PC-9 (cell line): ENCODE results near the gene LTO1. TPM values are rescaled to one million over a fixed set of nuclear protein-coding genes. Genes with fewer than 3 reads are reported as not detected.

Source experiments
- Bru-seq: library from RNA; stranded (reverse); fragments of 400-500 nt; gene quantifications from one replicate; lab custom pipeline; 2021; lab: Mats Ljungman, UMichigan
- BruChase-seq, 2 experiments: library from RNA; stranded (reverse); fragments of 400-500 nt; gene quantifications; one replicate each; lab custom pipeline; 2021; lab: Mats Ljungman, UMichigan
- BruUV-seq: library from RNA; stranded (reverse); fragments of 400-500 nt; replicated peaks from 2 replicates; lab custom pipeline; 2021; lab: Mats Ljungman, UMichigan
- CTCF ChIA-PET: fragments of 300-600 bp; sonication (Branson Sonifier 250); formaldehyde crosslinking; loops from one replicate; lab custom pipeline; 2022; ENCODE audit warnings: antibody characterized with exemption; lab: Charles Lee
- POLR2A ChIA-PET: fragments of 300-600 bp; sonication (Branson Sonifier 250); formaldehyde crosslinking; loops from one replicate; lab custom pipeline; 2022; ENCODE audit warnings: antibody characterized with exemption; ENCODE audit not compliant: unreplicated experiment; lab: Charles Lee
- DNase-seq, 2 experiments: peaks; one replicate each; pipeline versions ENCODE4 v3.0.0 to v3.0.0-alpha.2; 2015 to 2022; ENCODE audit warnings: mixed read lengths in 1 of 2
- H2AFZ ChIP-seq: fragments of 200-600 bp; sonication (generic); 2 replicates; pipeline ENCODE4 v1.8.1; 2017; ENCODE audit warnings: antibody characterized with exemption
- H3F3A ChIP-seq: fragments of 200-600 bp; sonication (generic); 2 replicates; pipeline ENCODE4 v1.8.1; 2017; ENCODE audit warnings: antibody characterized with exemption, mild to moderate bottlenecking, low read depth; ENCODE audit not compliant: insufficient read depth
- H3K27ac ChIP-seq: fragments of 200-600 bp; sonication (generic); 2 replicates; pipeline ENCODE4 v1.6.1; 2016; ENCODE audit warnings: mixed run types
- H3K27me3 ChIP-seq: fragments of 200-600 bp; sonication (generic); 2 replicates; pipeline ENCODE4 v1.6.1; 2016; ENCODE audit warnings: low read depth, mixed run types; ENCODE audit not compliant: insufficient read depth
- H3K36me3 ChIP-seq: fragments of 200-600 bp; sonication (generic); 2 replicates; pipeline ENCODE4 v1.6.1; 2016; ENCODE audit warnings: low read depth, mixed run types
- H3K4me1 ChIP-seq: fragments of 200-600 bp; sonication (generic); replicated peaks from 2 replicates; pipeline ENCODE4 v1.6.1; 2016; ENCODE audit warnings: mixed run types; ENCODE audit not compliant: insufficient read depth
- H3K4me2 ChIP-seq: fragments of 200-600 bp; sonication (generic); 2 replicates; pipeline ENCODE4 v1.6.1; 2017; ENCODE audit warnings: mixed run types
- H3K4me3 ChIP-seq: fragments of 200-600 bp; sonication (generic); 2 replicates; pipeline ENCODE4 v1.6.1; 2016; ENCODE audit warnings: mixed run types
- H3K79me2 ChIP-seq: fragments of 200-600 bp; sonication (generic); 2 replicates; pipeline ENCODE4 v1.6.1; 2017; ENCODE audit warnings: low read depth, mixed run types
- H3K9me2 ChIP-seq: fragments of 200-600 bp; sonication (generic); 2 replicates; pipeline ENCODE4 v1.8.1; 2017; ENCODE audit warnings: mild to moderate bottlenecking; ENCODE audit not compliant: insufficient read depth
- H3K9me3 ChIP-seq: fragments of 200-600 bp; sonication (generic); 2 replicates; pipeline ENCODE4 v1.8.1; 2016; ENCODE audit warnings: low read depth; ENCODE audit not compliant: insufficient read depth
- H4K20me1 ChIP-seq: fragments of 200-600 bp; sonication (generic); 2 replicates; pipeline ENCODE4 v1.8.1; 2017; ENCODE audit not compliant: insufficient read depth
- CTCF ChIP-seq: fragments of 200-600 bp; sonication (generic); conservative IDR thresholded peaks from 2 replicates; pipeline ENCODE4 v1.6.1; 2017; ENCODE audit warnings: mixed run types, antibody characterized with exemption, mild to moderate bottlenecking, moderate library complexity
- EZH2 ChIP-seq: fragments of 200-600 bp; sonication (generic); IDR thresholded peaks from 2 replicates; pipeline ENCODE4 v1.8.0; 2017; ENCODE audit warnings: antibody characterized with exemption, low read depth
- intact Hi-C: fragments of 100-400 bp; cut with micrococcal nuclease; formaldehyde crosslinking; loops from one replicate; pipeline ENCODE4 v1.10.0; 2022; ENCODE audit not compliant: unreplicated experiment
- long read RNA-seq: library from polyadenylated mRNA; stranded (forward); transcript quantifications from one replicate; pipeline ENCODE4 v2.0.0, GENCODE V29; 2022
- total RNA-seq: library from RNA; stranded (reverse); gene quantifications from 2 replicates; pipeline ENCODE4 v1.2.3, GENCODE V29; 2021

The LTO1 gene
- total RNA-seq (41.1 and 50.3 TPM in 2 replicates), Bru-seq, nascent RNA (percentile 80 among the genes with signal in this experiment), BruChase-seq, experiment 1, labeled RNA remaining after a 2-hour chase (percentile 86 among the genes with signal in this experiment), BruChase-seq, experiment 2, labeled RNA remaining after a 6-hour chase (percentile 78 among the genes with signal in this experiment)
- long read RNA-seq, transcript LTO1-201 (5 exons, 2,478 nt): major isoform, 7 of 25 reads
- long read RNA-seq, partial matches to known transcripts: 2 of 25 reads
- long read RNA-seq, other reads (novel, unspliced or antisense): 12 of 25 reads

- peak within 1 kb of the TSS; percentile 85 for H2AFZ ChIP-seq
- peaks cover 55% of the 10 kb centered on the region for H3F3A ChIP-seq
- CTCF ChIA-PET: interaction anchor here (0.6 to 0.8 kb wide), 4 partner anchors 13 to 549 kb away, joined by 3 to 11 read pairs (median 3); no protein-coding TSS in a partner anchor
- peak within 1 kb of the TSS; percentile 51 for H3K27ac ChIP-seq
- intact Hi-C loops: loop anchor here (5.0 to 10.0 kb wide), 2 partner anchors 380 to 838 kb away; partner anchors contain the start of gene MYEOV
- H3K4me2 ChIP-seq: peak within 1 kb of the TSS; percentile 94
- peaks cover 25% of the 10 kb centered on the region for H4K20me1 ChIP-seq
- TF ChIP-seq EZH2 (no peak), CTCF (peak; percentile 21; the same call in 1 of the 2 replicates)
- POLR2A ChIA-PET: interaction anchor here (0.5 to 1.0 kb wide), 8 partner anchors 7 to 1295 kb away, joined by 3 to 9 read pairs (median 4); no protein-coding TSS in a partner anchor
- peaks cover 30% of the 10 kb centered on the region for H3K4me1 ChIP-seq
- 0 out of 2 replicates have a peak, but pooled peaks cover 23% of the 10 kb centered on the region for H3K36me3 ChIP-seq
- H3K9me3 ChIP-seq: no peaks in the 10 kb centered on the region
- peak within 1 kb of the TSS; percentile 96 for H3K4me3 ChIP-seq
- H3K27me3 ChIP-seq: no peaks in the 10 kb centered on the region
- peak; percentile 90 to 98 for DNase-seq
- no peaks in the 10 kb centered on the region for H3K9me2 ChIP-seq
- BruUV-seq: TSS peak; percentile 51
- H3K79me2 ChIP-seq: peaks cover 42% of the 10 kb centered on the region
Measured at GRCh38 chr11:69674886-69675714, at the start of gene LTO1. Gene LTO1 (minus strand): TSS chr11:69675353. CDS start chr11:69675239, 114 bp downstream.

- no peak overlapping the region for H3K27ac ChIP-seq
- no peaks in the 10 kb centered on the region for H3K27me3 ChIP-seq
- no peaks in the 10 kb centered on the region for H3K9me3 ChIP-seq
- H3K79me2 ChIP-seq: no peaks in the 10 kb centered on the region
- peak; percentile 67 for TF ChIP-seq CTCF
- no peak for TF ChIP-seq EZH2
- BruUV-seq: no TSS peak
- no peak overlapping the region for H2AFZ ChIP-seq
- H4K20me1 ChIP-seq: no peaks in the 10 kb centered on the region
- intact Hi-C loops: loop anchor here (2.0 kb wide), 1 partner anchor 35 kb away; no protein-coding TSS in a partner anchor
- H3K9me2 ChIP-seq: no peaks in the 10 kb centered on the region
- H3K4me1 ChIP-seq: no peaks in the 10 kb centered on the region
- 0 out of 2 replicates have a peak overlapping the region, but pooled peaks have one; percentile 4 for H3K4me2 ChIP-seq
- ChIA-PET POLR2A (no interaction called here), CTCF (no interaction called here)
- H3F3A ChIP-seq: peaks cover 4% of the 10 kb centered on the region; the same call in 1 of the 2 replicates
- no peaks in the 10 kb centered on the region for H3K36me3 ChIP-seq
- no peak overlapping the region for H3K4me3 ChIP-seq
- DNase-seq: peak in 1 of 2 experiments; percentile 45
Measured at GRCh38 chr11:69721745-69722144, 46.6 kb upstream of the LTO1 start.

GRCh38 chr11:69721106-69721505 lies 46.0 kb upstream of the LTO1 start:
- H3K79me2 ChIP-seq: no peaks in the 10 kb centered on the region
- H4K20me1 ChIP-seq: no peaks in the 10 kb centered on the region
- H3F3A ChIP-seq: peaks cover 6% of the 10 kb centered on the region; the same call in 1 of the 2 replicates
- POLR2A ChIA-PET: no interaction called here
- DNase-seq: no peak
- H3K27me3 ChIP-seq: no peaks in the 10 kb centered on the region
- H3K9me3 ChIP-seq: no peaks in the 10 kb centered on the region
- intact Hi-C loops: loop anchor here (2.0 kb wide), 1 partner anchor 34 kb away; no protein-coding TSS in a partner anchor
- no peaks in the 10 kb centered on the region for H3K4me1 ChIP-seq
- no peak overlapping the region for H2AFZ ChIP-seq
- H3K4me2 ChIP-seq: no peak overlapping the region
- no peak overlapping the region for H3K27ac ChIP-seq
- CTCF ChIA-PET: no interaction called here
- no peaks in the 10 kb centered on the region for H3K36me3 ChIP-seq
- TF ChIP-seq CTCF: no peak
- no peak for TF ChIP-seq EZH2
- no peaks in the 10 kb centered on the region for H3K9me2 ChIP-seq
- no peak overlapping the region for H3K4me3 ChIP-seq
- no TSS peak for BruUV-seq
